Measurements from ENCODE around the gene CLRN1. TPM values are rescaled to one million over a fixed set of nuclear protein-coding genes. Genes with fewer than 3 reads are reported as not detected.

The CLRN1 gene
- total RNA-seq (not detected), polyA plus RNA-seq (ENCODE audit: insufficient read length in 2 of 2) (under 1 TPM in 1 of 2 donors, not detected in 1; 0.24 TPM)
- long read RNA-seq, donor 1: 0 reads
- long read RNA-seq, donor 2: 0 reads
- long read RNA-seq, donor 3: 0 reads
- long read RNA-seq, donor 4: 0 reads

DNA sequence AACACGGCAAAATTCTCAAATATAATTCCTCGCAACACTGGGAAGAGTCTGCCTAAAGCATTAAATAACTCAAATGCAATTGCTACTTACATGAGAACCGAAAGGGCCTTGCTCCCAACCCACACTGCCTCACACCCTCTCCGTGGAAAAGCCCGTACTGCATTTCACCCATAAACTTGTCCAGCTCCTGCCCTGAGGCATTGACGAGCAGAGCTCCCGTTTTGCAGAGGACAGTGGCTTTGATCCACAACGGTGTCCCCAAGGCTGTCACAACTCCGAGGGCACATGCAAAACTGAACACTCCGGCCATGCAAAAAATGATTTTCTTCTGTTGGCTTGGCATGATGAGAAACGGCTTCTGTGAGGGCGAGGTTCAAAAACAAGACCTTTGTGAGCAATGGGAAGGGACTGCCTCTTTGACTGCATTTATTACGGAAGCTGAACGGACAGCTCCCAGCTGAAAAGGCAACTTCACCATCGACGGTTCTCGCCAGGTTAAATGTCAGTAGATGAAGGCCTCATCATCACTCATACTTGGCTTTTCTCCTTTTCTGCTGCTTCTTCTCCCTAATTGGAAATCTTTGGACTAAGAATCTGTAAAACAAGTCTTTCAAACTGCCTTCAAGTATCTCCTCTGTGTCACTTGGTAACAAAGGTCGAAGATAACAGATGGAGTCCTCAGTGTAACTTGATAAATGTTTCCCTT lies at the start of gene CLRN1:
CLRN1 (minus strand) TSS at position 362 of the 706 bp plus-strand sequence; CDS start at position 343, 19 bp downstream.
- Histone ChIP-seq H3K27me3 (ENCODE audit: control insufficient read depth, insufficient read depth, low read length) (no peaks in the 10 kb centered on the region), H3K36me3 (ENCODE audit: control insufficient read depth, insufficient read depth, low read length) (no peaks in the 10 kb centered on the region), H3K4me3 (ENCODE audit: low read depth, low read length) (no peak within 1 kb of the TSS), H3K27ac (ENCODE audit: low read depth, low read length) (no peak within 1 kb of the TSS), H3K4me1 (ENCODE audit: control insufficient read depth, insufficient read depth, low read length) (no peaks in the 10 kb centered on the region), H3K9me3 (ENCODE audit: control insufficient read depth, insufficient read depth, low read length) (no peaks in the 10 kb centered on the region)
- WGBS (ENCODE audit: insufficient coverage): 41% methylated on average over 17 of the region's 18 CpGs
- DNase-seq (ENCODE audit: low read depth in 4 of 6, low spot score in 6 of 6): peak in 1 of 6 donors; percentile 29

DNA sequence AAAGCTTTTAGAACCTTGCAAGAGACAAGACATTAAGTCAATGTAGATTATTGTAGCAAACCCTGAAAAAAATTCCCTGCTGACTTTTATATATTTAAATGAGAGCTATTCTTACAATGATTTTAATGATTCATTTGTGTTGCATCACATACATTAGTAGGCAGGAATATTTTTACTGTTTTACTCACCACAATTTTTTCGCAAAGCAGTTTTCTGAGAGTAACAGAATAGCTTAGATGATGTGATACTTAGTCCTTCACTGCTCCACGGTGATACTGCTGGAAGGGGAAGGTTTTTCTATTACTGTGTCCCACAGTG lies 43.9 kb upstream of the CLRN1 start:
- 60% methylated on average over 1 of the region's 2 CpGs for WGBS (ENCODE audit: insufficient coverage)
- H3K27me3 ChIP-seq (ENCODE audit: control insufficient read depth, insufficient read depth, low read length): no peaks in the 10 kb centered on the region
- no peak overlapping the region for H3K4me3 ChIP-seq (ENCODE audit: low read depth, low read length)
- DNase-seq (ENCODE audit: low read depth in 4 of 6, low spot score in 6 of 6): peak in 1 of 6 donors; percentile 5
- H3K27ac ChIP-seq (ENCODE audit: low read depth, low read length): no peak overlapping the region
- no peaks in the 10 kb centered on the region for H3K4me1 ChIP-seq (ENCODE audit: control insufficient read depth, insufficient read depth, low read length)
- no peaks in the 10 kb centered on the region for H3K9me3 ChIP-seq (ENCODE audit: control insufficient read depth, insufficient read depth, low read length)
- no peaks in the 10 kb centered on the region for H3K36me3 ChIP-seq (ENCODE audit: control insufficient read depth, insufficient read depth, low read length)

- DNase-seq (ENCODE audit: low read depth in 4 of 6, low spot score in 6 of 6): no peak
- Histone ChIP-seq H3K4me3 (ENCODE audit: low read depth, low read length) (no peak overlapping the region), H3K9me3 (ENCODE audit: control insufficient read depth, insufficient read depth, low read length) (no peaks in the 10 kb centered on the region), H3K4me1 (ENCODE audit: control insufficient read depth, insufficient read depth, low read length) (no peaks in the 10 kb centered on the region), H3K27ac (ENCODE audit: low read depth, low read length) (no peak overlapping the region), H3K27me3 (ENCODE audit: control insufficient read depth, insufficient read depth, low read length) (no peaks in the 10 kb centered on the region), H3K36me3 (ENCODE audit: control insufficient read depth, insufficient read depth, low read length) (no peaks in the 10 kb centered on the region)
- 77% methylated on average over 3 of the region's 3 CpGs for WGBS (ENCODE audit: insufficient coverage)
Observed at GRCh38 chr3:151015767-151016477, 43.4 kb upstream of the CLRN1 start.

DNA sequence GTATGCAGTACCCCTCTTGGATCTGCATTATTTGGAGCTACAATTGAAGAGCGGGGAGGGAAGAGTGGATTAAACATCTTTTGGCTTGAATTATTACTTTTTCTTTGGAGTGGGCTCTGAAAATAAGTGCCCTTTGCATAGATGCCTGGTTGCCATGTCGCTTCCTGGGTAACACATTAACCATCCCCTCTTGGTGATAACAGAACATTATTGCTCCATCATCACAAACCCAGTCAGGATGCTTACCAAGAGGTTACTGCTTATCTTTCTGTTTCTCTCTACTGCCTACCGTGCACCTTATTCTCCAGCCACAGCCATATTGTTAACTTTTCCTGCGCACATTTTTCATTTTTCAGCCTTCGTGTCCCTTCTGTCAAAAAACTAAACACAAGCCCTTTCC lies 42.7 kb upstream of the CLRN1 start:
- no peak for DNase-seq (ENCODE audit: low read depth in 4 of 6, low spot score in 6 of 6)
- Histone ChIP-seq H3K9me3 (ENCODE audit: control insufficient read depth, insufficient read depth, low read length) (no peaks in the 10 kb centered on the region), H3K4me1 (ENCODE audit: control insufficient read depth, insufficient read depth, low read length) (no peaks in the 10 kb centered on the region), H3K27me3 (ENCODE audit: control insufficient read depth, insufficient read depth, low read length) (no peaks in the 10 kb centered on the region), H3K36me3 (ENCODE audit: control insufficient read depth, insufficient read depth, low read length) (no peaks in the 10 kb centered on the region), H3K4me3 (ENCODE audit: low read depth, low read length) (no peak overlapping the region), H3K27ac (ENCODE audit: low read depth, low read length) (no peak overlapping the region)
- WGBS (ENCODE audit: insufficient coverage): 77% methylated on average over 4 of the region's 5 CpGs

- WGBS (ENCODE audit: insufficient coverage): 100% methylated on average over 2 of the region's 4 CpGs
- no peaks in the 10 kb centered on the region for H3K27me3 ChIP-seq (ENCODE audit: control insufficient read depth, insufficient read depth, low read length)
- H3K9me3 ChIP-seq (ENCODE audit: control insufficient read depth, insufficient read depth, low read length): no peaks in the 10 kb centered on the region
- no peak overlapping the region for H3K4me3 ChIP-seq (ENCODE audit: low read depth, low read length)
- no peak for DNase-seq (ENCODE audit: low read depth in 4 of 6, low spot score in 6 of 6)
- H3K36me3 ChIP-seq (ENCODE audit: control insufficient read depth, insufficient read depth, low read length): no peaks in the 10 kb centered on the region
- no peak overlapping the region for H3K27ac ChIP-seq (ENCODE audit: low read depth, low read length)
- H3K4me1 ChIP-seq (ENCODE audit: control insufficient read depth, insufficient read depth, low read length): no peaks in the 10 kb centered on the region
Observed at GRCh38 chr3:151014501-151015018, 42.0 kb upstream of the CLRN1 start.

DNA sequence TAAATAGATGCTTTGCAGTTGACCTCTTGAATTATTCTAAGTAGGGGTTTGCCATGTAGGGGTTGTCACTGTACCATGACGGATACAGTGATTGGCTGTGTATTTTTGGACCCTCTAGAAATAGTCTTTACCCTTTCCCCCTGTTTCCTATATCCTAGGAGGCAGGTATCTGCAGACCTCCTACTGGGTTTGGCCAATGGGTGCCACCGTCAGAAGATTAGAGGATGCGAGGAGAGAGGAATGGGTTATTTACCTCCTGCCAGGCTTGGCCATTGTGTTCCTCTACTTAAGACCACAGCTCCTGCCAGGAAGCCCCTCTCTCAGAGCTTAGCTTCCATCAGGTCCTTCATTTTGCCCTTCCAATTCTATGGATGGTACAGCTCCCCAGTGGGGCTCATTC lies 40.2 kb upstream of the CLRN1 start:
- H3K4me3 ChIP-seq (ENCODE audit: low read depth, low read length): no peak overlapping the region
- no peaks in the 10 kb centered on the region for H3K9me3 ChIP-seq (ENCODE audit: control insufficient read depth, insufficient read depth, low read length)
- no peak overlapping the region for H3K27ac ChIP-seq (ENCODE audit: low read depth, low read length)
- no CpG with 5 or more reads among the region's 3 CpGs for WGBS (ENCODE audit: insufficient coverage)
- no peaks in the 10 kb centered on the region for H3K4me1 ChIP-seq (ENCODE audit: control insufficient read depth, insufficient read depth, low read length)
- no peaks in the 10 kb centered on the region for H3K36me3 ChIP-seq (ENCODE audit: control insufficient read depth, insufficient read depth, low read length)
- no peak for DNase-seq (ENCODE audit: low read depth in 4 of 6, low spot score in 6 of 6)
- H3K27me3 ChIP-seq (ENCODE audit: control insufficient read depth, insufficient read depth, low read length): no peaks in the 10 kb centered on the region

- Histone ChIP-seq H3K4me1 (ENCODE audit: control insufficient read depth, insufficient read depth, low read length) (no peaks in the 10 kb centered on the region), H3K4me3 (ENCODE audit: low read depth, low read length) (no peak overlapping the region), H3K27ac (ENCODE audit: low read depth, low read length) (no peak overlapping the region), H3K27me3 (ENCODE audit: control insufficient read depth, insufficient read depth, low read length) (no peaks in the 10 kb centered on the region), H3K9me3 (ENCODE audit: control insufficient read depth, insufficient read depth, low read length) (no peaks in the 10 kb centered on the region), H3K36me3 (ENCODE audit: control insufficient read depth, insufficient read depth, low read length) (no peaks in the 10 kb centered on the region)
- DNase-seq (ENCODE audit: low read depth in 4 of 6, low spot score in 6 of 6): peak in 5 of 6 donors; percentile 7 to 75 (median 17)
- 11% methylated on average over 4 of the region's 4 CpGs for WGBS (ENCODE audit: insufficient coverage)
Observed at GRCh38 chr3:151011427-151011826, 38.9 kb upstream of the CLRN1 start.

- H3K9me3 ChIP-seq (ENCODE audit: control insufficient read depth, insufficient read depth, low read length): no peaks in the 10 kb centered on the region
- no peak overlapping the region for H3K4me3 ChIP-seq (ENCODE audit: low read depth, low read length)
- no peak overlapping the region for H3K27ac ChIP-seq (ENCODE audit: low read depth, low read length)
- no peak for DNase-seq (ENCODE audit: low read depth in 4 of 6, low spot score in 6 of 6)
- WGBS (ENCODE audit: insufficient coverage): 83% methylated on average over 2 of the region's 4 CpGs
- no peaks in the 10 kb centered on the region for H3K4me1 ChIP-seq (ENCODE audit: control insufficient read depth, insufficient read depth, low read length)
- H3K36me3 ChIP-seq (ENCODE audit: control insufficient read depth, insufficient read depth, low read length): no peaks in the 10 kb centered on the region
- H3K27me3 ChIP-seq (ENCODE audit: control insufficient read depth, insufficient read depth, low read length): no peaks in the 10 kb centered on the region
Observed at GRCh38 chr3:151009981-151010380, 37.5 kb upstream of the CLRN1 start.

GRCh38 chr3:151009430-151009829 lies 36.9 kb upstream of the CLRN1 start:
- H3K27ac ChIP-seq (ENCODE audit: low read depth, low read length): no peak overlapping the region
- H3K36me3 ChIP-seq (ENCODE audit: control insufficient read depth, insufficient read depth, low read length): no peaks in the 10 kb centered on the region
- H3K4me3 ChIP-seq (ENCODE audit: low read depth, low read length): no peak overlapping the region
- no peak for DNase-seq (ENCODE audit: low read depth in 4 of 6, low spot score in 6 of 6)
- no peaks in the 10 kb centered on the region for H3K4me1 ChIP-seq (ENCODE audit: control insufficient read depth, insufficient read depth, low read length)
- no peaks in the 10 kb centered on the region for H3K9me3 ChIP-seq (ENCODE audit: control insufficient read depth, insufficient read depth, low read length)
- WGBS (ENCODE audit: insufficient coverage): no CpG with 5 or more reads among the region's 5 CpGs
- no peaks in the 10 kb centered on the region for H3K27me3 ChIP-seq (ENCODE audit: control insufficient read depth, insufficient read depth, low read length)

Data from spinal cord (tissue), 10 donors.